HG03108 (cell line): ENCODE measurements around the gene MRRF.
"Not testable (repeated sequence)": the region's sequence is repeated elsewhere in the genome, so short reads cannot be mapped to it uniquely, and the experiment has no call there.

Experiments
- ATAC-seq: cut with Tn5 transposase; IDR thresholded peaks from one replicate; pipeline ENCODE4 v1.9.1; 2021; ENCODE audit warnings: moderate library complexity; ENCODE audit not compliant: unreplicated experiment

MRRF gene

DNA sequence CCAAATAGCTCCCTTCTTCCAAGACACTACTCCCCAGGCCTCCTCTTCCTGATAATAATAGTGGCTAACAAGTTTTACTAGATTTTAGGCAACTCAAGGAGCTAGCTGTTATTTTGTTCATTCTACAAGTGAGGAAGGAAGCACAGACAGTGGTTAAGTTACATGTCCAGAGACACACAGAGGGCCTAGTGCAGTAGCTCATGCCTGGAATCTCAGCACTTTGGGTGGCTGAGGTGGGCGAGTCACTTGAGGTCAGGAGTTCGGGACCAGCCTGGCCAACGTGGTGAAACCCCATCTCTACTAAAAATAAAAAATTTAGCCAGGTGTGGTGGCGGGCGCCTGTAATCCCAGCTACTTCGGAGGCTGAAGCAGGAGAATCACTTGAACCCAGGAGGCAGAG lies 65.8 kb downstream of the MRRF start:
- not testable (repeated sequence) for ATAC-seq

DNA sequence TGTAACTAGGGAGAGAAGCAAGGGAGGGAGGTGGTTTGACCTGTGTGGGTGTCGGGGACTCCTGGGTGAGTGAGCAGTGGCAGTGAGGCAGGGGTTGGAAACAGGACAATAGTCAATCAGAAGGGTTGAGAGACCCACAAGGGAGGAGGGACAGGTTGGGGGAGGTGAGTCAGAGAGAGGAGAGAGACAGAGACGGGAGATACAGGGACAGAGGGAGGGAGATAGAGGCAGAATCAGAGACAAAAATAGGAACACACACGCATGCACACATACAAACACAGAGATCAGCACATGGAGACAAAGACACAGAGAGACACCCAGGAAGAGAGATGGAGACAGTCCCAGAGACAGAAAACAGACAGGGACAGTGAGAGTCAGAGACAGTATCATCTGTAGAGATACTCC lies 66.8 kb downstream of the MRRF start:
- no peak for ATAC-seq

DNA sequence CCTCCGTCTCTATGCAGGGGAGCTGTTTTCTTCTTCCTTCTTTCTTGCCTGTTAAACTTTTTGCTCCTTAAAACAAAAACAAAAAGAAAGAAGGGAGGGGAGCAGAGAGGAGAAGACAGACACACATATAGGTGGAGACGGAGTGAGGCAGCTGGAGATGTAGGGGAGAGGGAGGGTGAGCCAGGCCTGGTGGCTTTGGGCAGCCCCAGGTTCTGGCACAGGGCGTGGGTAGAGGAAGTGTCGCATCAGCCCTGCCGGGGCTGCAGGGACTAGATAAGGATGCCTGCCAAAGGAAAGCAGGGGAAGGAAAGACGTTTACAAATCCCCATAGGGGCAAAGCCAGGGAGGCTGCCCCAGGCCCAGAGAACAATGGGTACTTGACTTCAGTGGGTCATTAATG lies 67.4 kb downstream of the MRRF start:
- ATAC-seq, result no peak

DNA sequence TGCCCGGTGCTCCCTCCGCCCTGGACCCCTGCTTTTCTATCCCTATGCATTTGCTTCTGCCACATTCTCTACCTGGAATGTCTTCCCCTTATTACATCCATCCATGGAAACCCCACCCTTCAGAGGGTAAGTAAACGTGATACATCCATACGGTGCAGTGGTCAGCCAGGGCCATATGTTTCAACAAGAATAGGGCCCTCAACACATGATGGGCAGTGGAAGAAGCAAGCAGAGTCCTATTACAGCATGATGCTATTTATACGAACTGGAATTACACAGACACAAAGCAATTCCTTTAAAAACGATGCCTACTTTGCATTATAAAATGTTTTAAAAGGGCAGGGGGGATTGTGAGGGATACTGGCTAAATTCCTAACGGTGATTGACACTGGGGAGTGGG lies 68.0 kb downstream of the MRRF start:
- ATAC-seq, result no peak

DNA sequence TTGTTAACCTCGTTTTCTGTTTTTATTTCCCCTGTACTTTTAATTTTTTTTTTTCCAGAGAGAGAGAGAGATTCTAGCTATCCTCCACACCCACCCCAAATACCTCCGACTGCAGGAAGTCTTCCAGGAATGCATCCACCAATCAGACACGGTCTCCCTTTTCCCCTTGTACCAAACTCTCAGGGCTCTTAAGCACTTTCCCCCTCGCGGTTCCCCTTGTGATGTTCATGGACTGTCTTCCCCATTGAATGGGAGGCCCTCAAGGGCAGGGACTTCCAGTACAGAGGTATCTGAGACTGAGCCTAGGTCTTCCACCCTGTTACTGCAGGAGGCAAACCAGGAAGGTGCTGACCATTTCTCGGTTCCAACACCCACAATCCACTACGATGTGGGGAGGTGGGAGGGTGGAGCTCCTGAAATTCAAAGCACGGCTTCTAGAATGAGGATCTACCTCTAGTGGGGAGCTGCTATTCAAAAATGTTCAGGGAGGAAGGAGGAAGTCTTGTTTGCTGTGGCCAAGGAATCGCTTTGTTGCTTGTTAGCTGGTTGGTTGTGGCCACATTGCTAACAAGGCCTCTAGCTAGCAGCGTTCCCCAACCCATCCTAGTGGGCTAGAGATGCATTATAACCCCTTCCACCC lies 68.6 kb downstream of the MRRF start:
- ATAC-seq, result no peak

DNA sequence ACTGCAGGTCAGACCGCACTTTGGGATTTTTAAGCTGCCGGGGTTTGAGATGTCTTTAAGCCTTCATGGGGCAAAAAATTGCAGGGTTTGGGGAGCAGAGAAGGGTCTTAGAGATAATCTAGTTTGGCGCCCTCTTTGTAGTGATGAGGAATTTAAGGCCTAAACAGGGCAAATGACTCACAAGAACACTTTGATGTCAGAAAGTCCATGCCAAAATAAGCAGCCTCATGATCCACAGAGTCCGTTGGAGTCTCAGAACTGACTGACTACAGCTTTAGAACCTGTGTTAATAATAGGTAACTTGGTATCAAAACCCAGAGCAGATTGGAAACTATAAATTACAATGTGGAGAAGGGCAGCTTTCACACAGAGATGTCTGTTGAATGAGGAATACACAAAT lies 70.2 kb downstream of the MRRF start:
- no peak for ATAC-seq

DNA sequence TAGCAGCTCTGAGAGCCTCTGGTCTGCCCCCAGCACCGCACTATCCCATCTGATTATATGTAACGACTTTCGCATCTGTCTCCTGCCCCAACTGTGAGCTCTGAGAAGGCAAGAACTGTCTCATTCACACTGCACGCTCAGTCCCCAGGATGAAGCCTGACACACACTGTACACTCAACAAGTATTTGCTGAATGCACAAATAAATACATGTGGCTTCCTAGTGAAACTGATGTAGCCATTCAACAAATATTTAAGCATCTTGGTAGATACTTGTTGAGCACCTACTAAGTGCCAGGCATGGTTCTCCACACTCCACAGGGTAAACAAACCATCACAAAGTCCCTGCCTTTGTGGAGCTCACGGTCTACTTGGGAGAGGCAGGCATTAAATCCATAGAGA lies 71.5 kb downstream of the MRRF start:
- no peak for ATAC-seq

DNA sequence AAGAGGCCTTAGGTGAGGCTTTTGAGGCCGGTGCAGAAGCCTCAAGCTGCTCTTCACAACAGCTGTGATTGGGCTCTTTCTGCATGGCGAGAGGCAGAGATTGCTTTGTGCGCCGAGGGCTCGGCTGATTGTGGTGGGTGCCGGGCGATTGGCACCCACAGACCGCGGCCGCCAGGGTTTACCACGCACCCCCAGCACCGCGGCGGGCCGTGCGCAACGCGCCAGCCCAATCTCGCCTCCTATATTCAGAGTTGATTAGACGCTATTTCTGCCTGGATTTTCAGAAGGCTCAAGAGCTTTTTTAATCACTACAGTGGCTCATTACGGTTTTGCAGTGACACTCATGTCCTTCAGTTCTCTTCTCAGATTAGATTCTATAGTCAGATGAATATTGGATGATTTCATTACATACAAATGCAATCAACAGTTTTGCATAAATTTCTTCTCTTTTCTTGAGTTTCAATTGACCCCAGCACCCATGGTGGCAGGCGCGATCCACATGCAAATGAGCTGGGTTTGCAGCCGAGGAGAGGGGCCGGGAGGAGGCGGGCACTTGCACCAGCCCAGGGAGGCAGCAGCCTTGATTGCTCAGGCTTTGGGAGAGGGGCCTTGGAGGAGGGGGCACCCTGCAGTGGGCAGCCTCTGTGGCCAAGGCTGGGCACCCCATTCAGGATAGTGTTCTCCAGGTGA lies 72.3 kb downstream of the MRRF start:
- ATAC-seq, result no peak

DNA sequence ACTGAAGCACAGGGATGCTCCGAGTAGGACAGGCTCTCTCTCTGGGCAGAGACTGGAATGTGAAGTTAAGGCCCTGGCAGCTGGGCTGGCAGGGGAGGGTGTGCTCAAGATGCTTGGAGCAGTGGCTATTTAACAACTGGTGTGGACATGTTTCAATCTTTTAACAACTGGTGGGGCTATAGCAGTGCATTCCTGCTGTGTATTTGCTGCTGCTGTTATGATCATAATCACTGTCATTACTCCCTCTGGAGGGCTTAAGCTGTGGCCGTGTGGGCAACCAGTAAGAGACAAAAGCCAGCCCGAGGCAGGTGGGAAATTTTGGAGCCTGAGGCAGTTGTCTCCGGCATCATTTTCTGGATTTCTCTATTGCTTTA lies 72.9 kb downstream of the MRRF start:
- ATAC-seq, result no peak

DNA sequence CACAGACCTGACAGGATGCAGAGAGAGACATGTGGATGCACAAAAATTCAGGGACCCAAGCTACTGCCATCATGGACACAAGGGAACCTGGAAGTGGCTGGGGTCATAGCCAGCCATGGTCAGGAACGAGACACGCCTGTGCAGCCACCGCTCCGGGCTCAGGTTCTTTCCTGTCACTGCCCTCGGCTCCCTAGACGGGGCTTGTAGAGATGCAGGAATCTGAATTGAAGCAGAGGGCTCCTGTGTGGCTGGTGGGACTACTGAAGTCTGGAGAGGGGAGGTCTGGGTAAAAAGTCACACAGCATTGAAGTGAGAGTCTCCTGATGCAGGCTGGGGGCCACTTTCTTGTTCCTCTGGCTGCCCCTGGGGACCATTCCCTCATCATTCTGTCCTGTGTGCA lies 73.9 kb downstream of the MRRF start:
- ATAC-seq, result no peak

DNA sequence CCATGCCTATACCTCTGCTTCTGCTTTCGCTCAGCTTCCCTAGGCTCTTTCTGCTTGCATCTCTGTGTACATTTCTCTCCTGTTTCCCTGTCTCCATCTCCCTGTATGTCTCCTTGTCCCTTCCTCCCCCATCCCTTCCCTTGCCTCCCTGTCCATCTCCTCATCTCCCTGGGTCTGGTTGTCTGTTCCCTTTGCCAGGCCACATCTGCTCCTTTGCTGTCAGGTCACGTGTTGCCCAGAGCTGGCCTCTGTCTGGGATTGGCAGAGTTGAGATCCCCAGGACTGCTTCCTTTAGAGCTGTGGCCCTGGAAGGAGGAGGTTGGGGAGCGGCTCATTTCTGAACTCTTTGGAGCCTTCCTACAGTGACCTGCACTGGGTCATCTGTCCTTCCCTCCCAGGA lies 74.3 kb downstream of the MRRF start:
- no peak for ATAC-seq

DNA sequence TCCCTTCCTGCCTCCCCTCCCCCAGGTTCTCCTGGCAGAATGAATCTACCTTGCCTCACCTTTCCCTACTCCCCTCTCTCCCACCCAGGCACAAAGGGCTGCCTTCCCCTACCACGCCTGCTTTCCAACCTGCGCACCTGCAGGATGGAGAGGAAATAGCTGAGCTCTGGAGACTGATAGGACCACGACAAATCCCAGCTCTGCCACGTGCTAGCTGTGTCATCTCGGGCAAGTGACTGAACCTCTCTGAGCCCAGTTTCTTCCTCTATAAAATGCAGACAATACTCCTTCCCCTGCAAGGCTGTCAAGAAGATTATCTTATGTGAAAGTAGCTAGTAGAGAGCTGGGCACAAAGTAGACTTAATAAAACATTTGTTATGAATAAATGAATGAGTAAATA lies 74.9 kb downstream of the MRRF start:
- no peak for ATAC-seq

DNA sequence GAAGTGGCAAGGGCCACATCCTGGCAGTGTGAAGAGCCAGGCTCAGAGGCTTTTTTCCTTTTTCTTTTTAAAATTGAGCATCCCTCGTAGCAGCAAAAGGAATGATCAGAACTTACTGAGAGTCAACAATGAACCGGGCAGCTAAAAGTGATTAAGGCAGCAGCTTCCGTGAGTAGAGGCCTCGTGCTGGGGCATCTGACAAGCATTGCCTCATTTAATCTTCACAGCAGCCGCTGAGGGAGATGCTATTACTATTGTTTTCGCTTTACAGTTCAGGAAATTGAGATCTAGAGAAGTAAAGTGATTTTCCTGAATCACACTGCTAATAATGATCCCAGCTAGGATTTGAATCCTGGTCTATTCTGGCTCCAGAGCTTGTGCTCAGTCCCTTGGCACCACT lies 75.5 kb downstream of the MRRF start:
- ATAC-seq, result no peak

DNA sequence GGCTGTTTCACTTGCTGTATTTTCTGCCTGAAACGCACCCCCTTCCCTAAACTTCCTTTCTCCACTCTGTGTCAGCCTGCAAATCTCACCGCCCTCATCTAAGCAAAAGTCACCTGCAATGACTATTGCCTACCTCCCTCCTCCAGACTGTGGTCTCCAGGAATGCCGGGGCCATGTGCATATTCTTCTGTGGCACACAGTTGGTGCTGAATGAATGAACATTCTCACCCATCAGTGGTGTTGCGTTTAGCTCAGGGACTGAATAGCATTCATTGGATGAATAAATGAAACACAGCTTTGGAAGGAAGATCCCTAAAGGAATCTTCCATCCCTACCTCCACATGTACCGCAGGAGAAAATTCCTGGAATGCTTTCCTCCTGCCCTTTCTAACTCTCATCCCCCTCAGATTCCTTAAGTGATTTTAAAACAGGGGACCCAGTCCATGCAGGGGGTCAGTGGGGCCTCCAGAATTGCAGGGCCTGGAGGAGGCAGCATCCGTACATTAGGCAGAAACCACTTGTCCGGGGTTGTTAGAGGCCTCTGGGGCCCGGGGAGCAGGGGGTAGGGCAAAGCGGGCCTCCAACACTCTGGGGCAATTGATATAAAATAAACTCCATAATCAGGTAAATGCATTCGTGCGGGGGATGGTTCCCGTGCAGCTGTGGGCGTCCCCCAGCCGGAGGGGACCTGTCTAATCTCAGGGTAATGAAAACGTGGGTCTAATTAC lies 77.8 kb downstream of the MRRF start:
- no peak for ATAC-seq

DNA sequence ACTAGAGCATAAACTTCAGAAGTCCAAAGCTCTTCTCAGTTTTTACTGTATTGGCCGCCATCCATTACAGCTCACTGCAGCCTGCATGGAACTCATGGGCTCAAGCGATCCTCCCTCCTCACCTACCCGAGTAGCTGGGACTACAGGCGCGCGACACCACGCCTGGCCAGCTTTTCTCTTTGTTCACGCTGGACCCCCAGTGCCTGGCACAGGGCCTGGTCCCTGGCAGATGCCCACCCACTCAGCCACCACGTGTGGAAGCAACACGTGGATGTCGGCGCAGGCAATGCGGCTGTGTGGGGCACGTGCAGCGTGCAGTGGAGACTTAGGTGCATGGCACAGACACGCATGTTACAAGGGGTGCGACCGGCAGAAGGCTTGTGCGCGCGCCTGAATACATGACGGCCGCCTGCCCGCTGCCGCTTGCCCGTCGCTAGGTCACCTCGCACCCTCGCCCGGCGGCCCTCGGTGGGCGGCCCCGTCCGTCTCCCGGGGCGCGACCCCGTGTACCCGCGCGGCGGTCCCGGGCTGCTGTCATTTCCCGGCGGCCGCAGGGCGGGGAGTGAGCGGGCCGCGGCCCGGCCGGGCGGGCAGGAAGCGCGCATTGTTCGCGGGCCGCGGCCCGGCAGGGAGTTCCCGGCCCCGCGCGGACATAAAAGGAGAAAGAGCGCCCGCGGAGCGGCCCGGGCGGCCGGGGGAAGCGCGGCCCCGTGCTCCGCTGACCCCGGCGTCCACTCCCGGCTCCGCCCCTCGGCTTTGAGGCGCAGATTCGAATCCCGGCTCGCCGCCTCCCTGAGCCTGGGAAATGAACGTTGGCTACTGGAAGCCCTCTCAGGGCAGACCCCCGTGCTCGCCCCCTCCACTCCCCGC lies 82.0 kb downstream of the MRRF start:
- no peak for ATAC-seq

DNA sequence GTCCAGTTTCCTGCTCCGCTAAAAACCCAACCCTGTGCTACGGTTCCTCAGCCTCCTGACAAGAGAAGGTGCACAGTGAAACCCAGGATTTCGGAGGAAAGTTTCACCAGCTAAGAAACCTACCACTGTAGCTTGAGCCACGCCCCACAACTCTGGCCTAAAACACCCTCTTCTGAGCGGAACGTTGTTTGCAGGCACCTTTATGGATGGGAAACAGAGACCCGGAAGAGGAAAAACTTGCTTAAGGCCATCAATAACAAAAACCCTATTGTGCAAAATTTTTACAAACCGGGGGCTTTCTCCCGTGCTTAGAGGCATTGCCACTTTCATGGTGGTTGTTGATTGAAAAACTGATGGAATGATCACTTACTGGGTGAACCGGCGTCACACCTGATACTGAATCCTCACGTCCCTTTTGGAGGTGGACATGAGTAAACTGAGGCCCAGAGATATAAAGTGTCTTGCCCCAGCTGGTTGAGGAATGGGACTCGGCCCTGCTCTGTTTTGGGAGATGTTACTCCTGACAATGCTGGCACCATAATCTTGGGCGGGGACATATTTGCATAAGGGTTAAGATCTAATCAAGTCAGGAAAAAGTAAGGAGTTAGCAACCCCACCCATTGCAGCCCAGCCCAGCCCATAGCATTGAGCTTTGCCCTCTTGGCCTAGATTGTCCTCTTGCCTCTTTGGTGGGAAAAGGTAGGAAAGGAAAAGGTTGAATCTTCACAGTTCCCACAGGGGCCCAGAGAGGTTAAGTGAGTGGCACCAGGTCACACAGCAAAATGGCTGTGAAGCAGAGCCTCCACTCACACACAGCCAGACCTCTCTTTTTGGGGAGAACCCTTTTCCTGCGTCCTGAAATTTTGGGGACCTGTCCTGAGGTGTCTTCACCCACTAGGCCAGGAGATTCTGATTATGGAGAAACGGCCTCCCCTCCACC lies 82.9 kb downstream of the MRRF start:
- ATAC-seq, result no peak

DNA sequence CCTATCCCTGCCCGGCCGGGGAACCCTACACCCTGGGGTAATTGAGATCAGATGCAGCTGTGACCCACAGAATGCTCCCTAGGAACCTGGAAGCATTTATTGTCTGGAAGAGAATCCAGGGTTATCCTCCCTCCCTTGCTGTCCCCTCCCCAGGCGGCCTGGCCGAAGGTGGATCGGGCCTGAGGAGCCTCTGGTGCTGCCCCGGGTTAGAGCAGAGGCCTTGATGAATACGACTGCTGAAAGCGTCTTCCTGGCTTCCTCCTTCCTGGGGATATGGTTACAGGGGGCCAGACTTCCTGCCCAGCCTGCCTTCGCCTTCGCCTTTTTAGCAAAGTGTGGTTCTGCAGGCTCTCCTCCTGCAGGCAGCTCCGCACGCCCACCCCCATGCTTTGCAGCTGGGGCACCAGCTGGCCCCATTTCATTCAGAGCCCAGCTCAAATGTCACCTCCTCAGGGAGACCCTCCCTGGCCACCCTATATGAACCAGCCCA lies 83.7 kb downstream of the MRRF start:
- ATAC-seq, result no peak

DNA sequence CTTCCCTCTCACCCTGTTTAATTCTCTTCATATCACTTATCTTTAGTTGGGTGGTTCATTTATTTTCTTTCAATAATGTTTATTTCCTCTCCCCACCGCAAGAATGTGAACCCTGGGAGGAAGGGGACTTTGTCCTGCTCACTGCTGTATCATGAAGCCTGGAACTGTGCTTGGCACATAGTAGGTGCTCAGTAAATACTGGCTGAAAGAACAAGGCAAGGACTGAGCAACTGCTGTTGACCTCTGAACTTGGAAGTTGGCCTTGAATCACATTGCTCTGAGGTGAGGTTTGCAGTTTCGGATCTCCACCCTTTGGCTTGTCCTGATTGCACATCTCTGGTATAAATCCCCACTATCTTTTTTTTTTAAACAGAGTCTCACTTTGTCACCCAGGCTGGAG lies 84.1 kb downstream of the MRRF start:
- no peak for ATAC-seq

DNA sequence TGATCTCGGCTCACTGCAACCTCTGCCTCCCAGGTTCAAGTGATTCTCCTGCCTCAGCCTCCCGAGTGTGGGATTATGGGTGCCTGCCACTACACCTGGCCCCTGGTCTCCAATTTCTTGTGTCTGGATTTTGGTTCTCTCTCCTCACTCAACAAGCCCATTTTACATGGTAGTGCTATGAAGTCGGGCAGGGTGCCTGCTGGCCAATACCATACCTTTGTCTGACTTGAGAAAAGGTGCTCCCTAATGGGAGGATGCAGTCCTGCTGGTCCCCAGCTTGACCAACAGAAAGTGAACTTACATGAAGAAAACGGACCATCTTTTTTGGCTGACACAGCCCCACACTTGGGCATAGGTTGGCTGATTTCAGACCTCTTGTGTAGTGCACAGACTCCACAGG lies 84.5 kb downstream of the MRRF start:
- ATAC-seq, result no peak
